Liver (tissue), 9 donors: ENCODE measurements around the gene ACOXL. TPM values are rescaled to one million over a fixed set of nuclear protein-coding genes. Genes with fewer than 3 reads are reported as not detected.

ENCODE experiments used
- DNase-seq: peaks from one replicate; pipeline ENCODE4 v3.0.0-alpha.2; 2017; ENCODE audit warnings: low spot score
- H3K27ac ChIP-seq, 2 donors: one replicate each; pipeline ENCODE4 v1.7.0; 2013; ENCODE audit warnings: inconsistent platforms in 2 of 2, low read length in 2 of 2, control low read depth in 1 of 2, low read depth in 1 of 2, mild to moderate bottlenecking in 1 of 2
- H3K27me3 ChIP-seq, 4 donors: one replicate each; pipeline versions ENCODE4 v1.6.1 to v1.7.0; 2013; ENCODE audit warnings: low read length in 3 of 4, inconsistent platforms in 1 of 4, mild to moderate bottlenecking in 1 of 4, moderate library complexity in 1 of 4; ENCODE audit not compliant: control insufficient read depth in 4 of 4, insufficient read depth in 4 of 4
- H3K36me3 ChIP-seq, 4 donors: one replicate each; pipeline versions ENCODE4 v1.6.1 to v1.7.0; 2013; ENCODE audit warnings: low read length in 3 of 4, mild to moderate bottlenecking in 3 of 4, low read depth in 1 of 4, moderate library complexity in 1 of 4; ENCODE audit not compliant: control insufficient read depth in 4 of 4, insufficient read depth in 3 of 4
- H3K4me1 ChIP-seq, 4 donors: one replicate each; pipeline versions ENCODE4 v1.6.1 to v1.7.0; 2013; ENCODE audit warnings: low read length in 3 of 4, mild to moderate bottlenecking in 3 of 4, moderate library complexity in 1 of 4; ENCODE audit not compliant: control insufficient read depth in 4 of 4, insufficient read depth in 4 of 4
- H3K4me3 ChIP-seq, 3 donors: one replicate each; pipeline versions ENCODE4 v1.6.1 to v1.7.0; 2013; ENCODE audit warnings: low read length in 3 of 3, control low read depth in 1 of 3, low read depth in 1 of 3, mild to moderate bottlenecking in 1 of 3
- H3K9ac ChIP-seq, 2 donors: one replicate each; pipeline ENCODE4 v1.7.0; 2013; ENCODE audit warnings: low read length in 2 of 2, mild to moderate bottlenecking in 2 of 2, moderate library complexity in 2 of 2, control low read depth in 1 of 2, low read depth in 1 of 2
- H3K9me3 ChIP-seq, 4 donors: one replicate each; pipeline versions ENCODE4 v1.6.1 to v1.7.0; 2013; ENCODE audit warnings: low read length in 3 of 4; ENCODE audit not compliant: control insufficient read depth in 4 of 4
- FOXA1 ChIP-seq: IDR thresholded peaks from 2 replicates; pipeline ENCODE4 v1.6.1; 2016; ENCODE audit warnings: antibody characterized with exemption
- GABPA ChIP-seq, 2 donors: IDR thresholded peaks in 1 of 2; conservative IDR thresholded peaks in 1 of 2; 2 replicates each; pipeline ENCODE4 v1.6.1; 2016; ENCODE audit warnings: antibody characterized with exemption in 2 of 2, mild to moderate bottlenecking in 1 of 2, moderate library complexity in 1 of 2
- HNF4G ChIP-seq: IDR thresholded peaks from 2 replicates; pipeline ENCODE4 v1.6.1; 2016; ENCODE audit warnings: antibody characterized with exemption
- RXRA ChIP-seq, 2 donors: IDR thresholded peaks; 2 replicates each; pipeline ENCODE4 v1.6.1; 2017 to 2018; ENCODE audit warnings: antibody characterized with exemption in 2 of 2, mild to moderate bottlenecking in 1 of 2
- TAF1 ChIP-seq: conservative IDR thresholded peaks from 2 replicates; pipeline ENCODE4 v1.6.1; 2016; ENCODE audit warnings: antibody characterized with exemption, mild to moderate bottlenecking
- WGBS: extraction: QIAGEN DNeasy Blood & Tissue Kit; methylation state at CpG from one replicate; pipeline ENCODE4 v1.1.7; 2013; 5-methylcytosine and 5-hydroxymethylcytosine counted together
- polyA plus RNA-seq, 2 donors: library from polyadenylated mRNA; stranded (reverse) in 1 of 2; unstranded in 1 of 2; fragments of 200-250 nt in 1 of 2; fragments of >200 nt in 1 of 2; fragmentation: Nextera tagmentation in 1 of 2; extraction: Ambion mirVana in 1 of 2; gene quantifications; one replicate each; pipeline versions ENCODE4 v1.2.1 to v1.2.3, GENCODE V29; 2013 to 2015
- total RNA-seq, 2 donors: library from RNA; depleted of rRNA; stranded (reverse); fragments of >200 nt; gene quantifications; one replicate each; pipeline ENCODE4 v1.2.3, GENCODE V29; 2014
- TF ChIP-seq, protein P1 (sequence below): IDR thresholded peaks from 2 replicates; pipeline ENCODE4 v1.6.1; 2016; ENCODE audit warnings: antibody characterized with exemption, mild to moderate bottlenecking
- donor health status: healthy.
- donor health status: healthy.
- donor health status: healthy.
- donor health status: healthy.
- donor health status: healthy.

The ACOXL gene
- total and polyA plus RNA-seq, 4 donors, result 0.07 TPM; not detected in 3

DNA sequence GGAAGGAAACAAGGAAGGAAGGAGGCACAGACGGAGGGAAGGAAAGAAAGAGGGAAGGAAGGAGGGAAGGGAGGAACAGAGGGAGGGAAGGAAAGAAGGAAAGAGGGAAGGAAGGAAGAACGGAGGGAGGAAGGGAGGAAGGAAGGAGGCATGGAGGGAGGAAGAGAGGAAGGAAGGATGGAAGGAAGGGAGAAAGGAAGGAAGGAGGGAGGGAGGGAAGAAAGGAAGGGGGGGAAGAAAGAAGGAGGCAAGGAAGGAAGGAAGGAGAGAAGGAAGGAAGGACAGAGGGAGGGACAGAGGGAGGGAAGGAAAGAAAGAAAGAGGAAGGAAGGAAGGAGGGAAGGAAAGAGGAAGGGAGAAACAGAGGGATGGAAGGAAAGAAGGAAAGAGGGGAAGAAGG, 7.6 kb upstream of the ACOXL start:
- no peaks in the 10 kb centered on the region for H3K9me3 ChIP-seq
- H3K4me3 ChIP-seq, result no peak overlapping the region
- no peaks in the 10 kb centered on the region for H3K27me3 ChIP-seq
- H3K4me1 ChIP-seq, result peaks cover 0 to 6% (median 2%) of the 10 kb centered on the region in 4 donors
- DNase-seq, result no peak
- H3K9ac ChIP-seq, result no peak overlapping the region
- WGBS, result 61% methylated on average over 2 of the region's 2 CpGs
- TF ChIP-seq GABPA (IDR thresholded peaks at IDR 0.05 in 1 of 2, conservative IDR thresholded peaks at IDR 0.05 in 1 of 2) (no peak), HNF4G (no peak)
- TF ChIP-seq, protein P1, sequence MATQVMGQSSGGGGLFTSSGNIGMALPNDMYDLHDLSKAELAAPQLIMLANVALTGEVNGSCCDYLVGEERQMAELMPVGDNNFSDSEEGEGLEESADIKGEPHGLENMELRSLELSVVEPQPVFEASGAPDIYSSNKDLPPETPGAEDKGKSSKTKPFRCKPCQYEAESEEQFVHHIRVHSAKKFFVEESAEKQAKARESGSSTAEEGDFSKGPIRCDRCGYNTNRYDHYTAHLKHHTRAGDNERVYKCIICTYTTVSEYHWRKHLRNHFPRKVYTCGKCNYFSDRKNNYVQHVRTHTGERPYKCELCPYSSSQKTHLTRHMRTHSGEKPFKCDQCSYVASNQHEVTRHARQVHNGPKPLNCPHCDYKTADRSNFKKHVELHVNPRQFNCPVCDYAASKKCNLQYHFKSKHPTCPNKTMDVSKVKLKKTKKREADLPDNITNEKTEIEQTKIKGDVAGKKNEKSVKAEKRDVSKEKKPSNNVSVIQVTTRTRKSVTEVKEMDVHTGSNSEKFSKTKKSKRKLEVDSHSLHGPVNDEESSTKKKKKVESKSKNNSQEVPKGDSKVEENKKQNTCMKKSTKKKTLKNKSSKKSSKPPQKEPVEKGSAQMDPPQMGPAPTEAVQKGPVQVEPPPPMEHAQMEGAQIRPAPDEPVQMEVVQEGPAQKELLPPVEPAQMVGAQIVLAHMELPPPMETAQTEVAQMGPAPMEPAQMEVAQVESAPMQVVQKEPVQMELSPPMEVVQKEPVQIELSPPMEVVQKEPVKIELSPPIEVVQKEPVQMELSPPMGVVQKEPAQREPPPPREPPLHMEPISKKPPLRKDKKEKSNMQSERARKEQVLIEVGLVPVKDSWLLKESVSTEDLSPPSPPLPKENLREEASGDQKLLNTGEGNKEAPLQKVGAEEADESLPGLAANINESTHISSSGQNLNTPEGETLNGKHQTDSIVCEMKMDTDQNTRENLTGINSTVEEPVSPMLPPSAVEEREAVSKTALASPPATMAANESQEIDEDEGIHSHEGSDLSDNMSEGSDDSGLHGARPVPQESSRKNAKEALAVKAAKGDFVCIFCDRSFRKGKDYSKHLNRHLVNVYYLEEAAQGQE, result no peak
- no peak overlapping the region for H3K27ac ChIP-seq
- no peaks in the 10 kb centered on the region for H3K36me3 ChIP-seq

- TF ChIP-seq, protein P1, result no peak
- Histone ChIP-seq H3K27ac (no peak overlapping the region), H3K27me3 (no peaks in the 10 kb centered on the region), H3K4me1 (peaks cover 0 to under 1% (median 0%) of the 10 kb centered on the region in 4 donors), H3K4me3 (no peak overlapping the region), H3K9ac (no peak overlapping the region), H3K9me3 (no peaks in the 10 kb centered on the region), H3K36me3 (no peaks in the 10 kb centered on the region)
- DNase-seq, result no peak
- 96% methylated on average over 9 of the region's 9 CpGs for WGBS
Measured at GRCh38 chr2:110725370-110725769, 7.0 kb upstream of the ACOXL start.

DNA sequence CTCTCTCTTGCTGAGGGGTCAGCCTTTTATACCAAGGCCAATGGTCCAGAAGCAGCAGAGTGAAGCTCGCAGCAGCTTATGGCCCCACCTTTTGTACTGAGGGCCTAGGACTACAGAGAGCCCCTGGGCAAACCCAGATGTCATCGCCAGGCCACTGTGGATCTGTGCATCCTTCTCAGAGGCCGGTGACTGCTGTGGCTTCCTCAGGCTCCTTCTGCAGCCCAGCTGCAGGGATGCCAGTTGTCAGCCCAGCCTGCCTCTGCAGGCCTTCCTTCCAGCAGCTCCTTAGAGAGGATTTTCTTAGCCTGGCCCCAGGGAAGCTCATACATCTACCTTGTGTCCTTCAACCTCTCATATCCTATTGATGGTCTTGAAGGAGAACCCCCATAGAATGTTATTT, 6.5 kb upstream of the ACOXL start:
- Histone ChIP-seq H3K36me3 (no peaks in the 10 kb centered on the region), H3K4me3 (no peak overlapping the region), H3K4me1 (no peaks in the 10 kb centered on the region), H3K27me3 (no peaks in the 10 kb centered on the region), H3K9me3 (no peaks in the 10 kb centered on the region), H3K9ac (no peak overlapping the region), H3K27ac (no peak overlapping the region)
- 96% methylated on average over 3 of the region's 3 CpGs for WGBS
- DNase-seq, result no peak
- no peak for TF ChIP-seq RXRA (IDR thresholded peaks at IDR 0.05)
- no peak for TF ChIP-seq FOXA1
- TF ChIP-seq HNF4G, result no peak
- TF ChIP-seq GABPA (IDR thresholded peaks at IDR 0.05 in 1 of 2, conservative IDR thresholded peaks at IDR 0.05 in 1 of 2), result no peak
- no peak for TF ChIP-seq TAF1
